Measurements from ENCODE around the gene CH25H. TPM values are rescaled to one million over a fixed set of nuclear protein-coding genes. Genes with fewer than 3 reads are reported as not detected.

CH25H gene
- polyA plus RNA-seq, 1 experiment, result 0.71 TPM

DNA sequence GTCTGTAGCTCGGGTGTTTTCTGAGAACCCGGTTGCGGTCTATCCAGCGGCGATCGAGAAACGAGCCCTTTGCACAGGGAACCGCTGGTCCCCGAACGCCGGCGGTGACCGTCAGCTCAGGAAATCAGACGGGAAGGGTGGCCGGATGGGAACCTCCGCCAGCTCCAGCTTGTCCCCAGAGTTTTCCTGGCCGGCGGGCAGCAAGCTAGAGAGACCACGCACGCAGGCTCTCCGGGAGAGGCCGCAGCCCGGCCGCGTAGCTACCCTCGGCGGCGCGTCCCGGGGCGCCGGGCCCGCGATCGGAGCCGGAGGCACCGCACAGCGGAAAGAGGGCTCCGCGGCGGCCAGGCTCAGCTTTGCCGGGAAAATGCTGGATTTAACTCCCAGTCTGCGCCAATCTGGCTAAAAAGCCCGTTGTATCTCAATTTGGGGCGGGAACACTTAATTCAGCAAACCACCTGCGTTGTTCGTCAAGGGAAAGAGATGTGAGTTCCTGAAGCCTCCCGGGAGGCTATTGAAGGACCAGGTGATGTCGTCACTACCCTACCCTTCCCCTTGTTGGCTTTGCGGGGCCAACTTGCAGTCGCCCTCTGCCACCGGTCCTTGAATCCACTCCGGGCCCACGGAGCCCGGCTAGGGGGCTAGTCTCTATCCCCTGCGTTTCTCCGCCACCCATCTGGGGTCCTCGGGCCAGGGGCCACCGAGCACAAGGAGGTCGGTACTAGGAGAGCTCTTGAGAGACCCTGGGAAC, 859 bp upstream of the CH25H start:
- no peak for DNase-seq (ENCODE audit: low read depth, low spot score)
- ChIA-PET CTCF (interaction anchor here (1.1 to 9.2 kb wide), 7 partner anchors 8 to 275 kb away, joined by 3 to 109 read pairs (median 6); no protein-coding TSS in a partner anchor), POLR2A (interaction anchor here (1.4 to 1.8 kb wide), 3 partner anchors 175 to 255 kb away, joined by 3 to 4 read pairs (median 4); no protein-coding TSS in a partner anchor)

DNA sequence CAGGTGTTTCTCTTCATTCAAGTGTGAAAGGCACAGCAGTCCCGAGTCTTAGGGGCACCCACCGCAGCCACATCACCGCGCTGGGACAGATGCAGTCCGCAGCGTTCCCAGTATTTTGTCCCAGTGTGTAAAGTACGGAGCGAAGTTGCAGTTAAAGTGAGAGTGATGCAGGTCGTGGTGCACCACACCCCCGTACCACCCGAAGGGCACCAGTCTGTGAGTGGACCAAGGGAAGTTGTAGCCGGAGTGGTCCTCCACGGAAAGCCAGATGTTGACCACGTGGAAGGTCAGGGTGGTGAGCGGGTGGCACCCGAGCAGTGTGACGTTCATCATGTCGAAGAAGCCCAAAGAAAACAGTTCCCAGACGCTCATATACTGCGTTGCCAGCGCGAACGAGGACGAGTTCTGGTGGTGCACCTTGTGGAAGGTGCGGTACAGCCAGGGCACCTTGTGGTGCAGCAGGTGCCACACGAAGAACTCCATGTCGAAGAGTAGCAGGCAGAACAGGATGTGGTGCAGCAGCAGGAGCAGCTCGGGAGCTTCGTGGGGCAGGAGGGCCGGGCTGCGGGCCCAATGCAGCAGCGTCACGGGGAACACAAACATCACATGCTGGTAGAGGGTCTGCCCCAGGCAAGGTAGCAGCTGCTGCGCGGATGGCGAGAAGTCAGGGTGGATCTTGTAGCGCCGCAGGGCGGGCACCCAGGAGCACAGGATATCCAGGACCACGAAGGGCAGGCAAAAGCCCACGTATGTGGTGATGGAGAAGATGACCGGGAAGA, 526 bp downstream of the CH25H start:
- ChIA-PET CTCF (interaction anchor here (1.4 to 9.2 kb wide), 4 partner anchors 11 to 219 kb away, joined by 3 to 109 read pairs (median 15); no protein-coding TSS in a partner anchor), POLR2A (interaction anchor here (0.6 to 1.8 kb wide), 3 partner anchors 120 to 254 kb away, joined by 3 to 4 read pairs (median 3); no protein-coding TSS in a partner anchor)

More for the DNA sequence above, 859 bp upstream of the CH25H start:
- TF ChIP-seq, protein P1, sequence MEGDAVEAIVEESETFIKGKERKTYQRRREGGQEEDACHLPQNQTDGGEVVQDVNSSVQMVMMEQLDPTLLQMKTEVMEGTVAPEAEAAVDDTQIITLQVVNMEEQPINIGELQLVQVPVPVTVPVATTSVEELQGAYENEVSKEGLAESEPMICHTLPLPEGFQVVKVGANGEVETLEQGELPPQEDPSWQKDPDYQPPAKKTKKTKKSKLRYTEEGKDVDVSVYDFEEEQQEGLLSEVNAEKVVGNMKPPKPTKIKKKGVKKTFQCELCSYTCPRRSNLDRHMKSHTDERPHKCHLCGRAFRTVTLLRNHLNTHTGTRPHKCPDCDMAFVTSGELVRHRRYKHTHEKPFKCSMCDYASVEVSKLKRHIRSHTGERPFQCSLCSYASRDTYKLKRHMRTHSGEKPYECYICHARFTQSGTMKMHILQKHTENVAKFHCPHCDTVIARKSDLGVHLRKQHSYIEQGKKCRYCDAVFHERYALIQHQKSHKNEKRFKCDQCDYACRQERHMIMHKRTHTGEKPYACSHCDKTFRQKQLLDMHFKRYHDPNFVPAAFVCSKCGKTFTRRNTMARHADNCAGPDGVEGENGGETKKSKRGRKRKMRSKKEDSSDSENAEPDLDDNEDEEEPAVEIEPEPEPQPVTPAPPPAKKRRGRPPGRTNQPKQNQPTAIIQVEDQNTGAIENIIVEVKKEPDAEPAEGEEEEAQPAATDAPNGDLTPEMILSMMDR (IDR thresholded peaks at IDR 0.05; ENCODE audit: low read depth, low read length), result no peak
- H3K4me3 ChIP-seq (ENCODE audit: low read depth, low read length), result peak overlapping the region; percentile 61
- no peaks in the 10 kb centered on the region for H3K27me3 ChIP-seq (ENCODE audit: control insufficient read depth, insufficient read depth, low read length)
- peak overlapping the region; percentile 34 for H3K27ac ChIP-seq (ENCODE audit: low read depth, low read length)
- no peaks in the 10 kb centered on the region for H3K9me3 ChIP-seq (ENCODE audit: control insufficient read depth, insufficient read depth, low read length)

DNA sequence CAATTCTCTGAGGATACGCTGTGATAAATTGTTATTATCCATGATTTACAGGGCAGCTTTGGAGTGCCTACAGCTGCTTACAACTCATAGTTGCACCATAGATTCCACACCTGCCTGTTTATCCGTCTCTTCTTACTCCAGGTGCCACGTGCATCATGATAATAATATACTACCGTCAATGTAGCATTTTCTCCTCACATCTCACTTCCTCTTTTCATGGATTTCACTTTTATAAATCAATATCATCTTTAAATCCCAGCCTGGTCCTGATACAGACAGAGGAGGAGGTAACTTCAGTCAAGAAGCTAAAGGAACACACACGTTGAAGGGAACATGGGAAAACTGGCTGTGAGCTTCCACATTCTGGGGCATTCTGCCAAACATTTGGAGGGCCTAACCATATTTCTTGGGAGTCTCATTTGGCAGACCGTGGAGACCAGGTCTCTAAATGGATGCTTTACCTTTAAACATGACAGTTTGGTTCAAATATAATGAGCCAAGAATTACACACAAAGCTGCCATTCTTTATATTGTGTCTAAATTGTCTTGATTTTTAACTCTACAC, 2.4 kb downstream of the CH25H start:
- Histone ChIP-seq H3K9me3 (ENCODE audit: control insufficient read depth, insufficient read depth, low read length) (no peaks in the 10 kb centered on the region), H3K27me3 (ENCODE audit: control insufficient read depth, insufficient read depth, low read length) (no peaks in the 10 kb centered on the region), H3K4me3 (ENCODE audit: low read depth, low read length) (no peak overlapping the region), H3K27ac (ENCODE audit: low read depth, low read length) (no peak overlapping the region)
- TF ChIP-seq, protein P1 (IDR thresholded peaks at IDR 0.05; ENCODE audit: low read depth, low read length), result no peak
- CTCF ChIA-PET, result interaction anchor here (1.4 to 9.2 kb wide), 4 partner anchors 9 to 270 kb away, joined by 3 to 109 read pairs (median 5); no protein-coding TSS in a partner anchor
- DNase-seq (ENCODE audit: low read depth, low spot score), result no peak
- POLR2A ChIA-PET, result no interaction called here

More for the DNA sequence above, 526 bp downstream of the CH25H start:
- H3K4me3 ChIP-seq (ENCODE audit: low read depth, low read length), result peak overlapping the region; percentile 61
- no peaks in the 10 kb centered on the region for H3K9me3 ChIP-seq (ENCODE audit: control insufficient read depth, insufficient read depth, low read length)
- no peaks in the 10 kb centered on the region for H3K27me3 ChIP-seq (ENCODE audit: control insufficient read depth, insufficient read depth, low read length)
- no peak for DNase-seq (ENCODE audit: low read depth, low spot score)
- H3K27ac ChIP-seq (ENCODE audit: low read depth, low read length), result no peak overlapping the region
- TF ChIP-seq, protein P1 (IDR thresholded peaks at IDR 0.05; ENCODE audit: low read depth, low read length), result no peak

DNA sequence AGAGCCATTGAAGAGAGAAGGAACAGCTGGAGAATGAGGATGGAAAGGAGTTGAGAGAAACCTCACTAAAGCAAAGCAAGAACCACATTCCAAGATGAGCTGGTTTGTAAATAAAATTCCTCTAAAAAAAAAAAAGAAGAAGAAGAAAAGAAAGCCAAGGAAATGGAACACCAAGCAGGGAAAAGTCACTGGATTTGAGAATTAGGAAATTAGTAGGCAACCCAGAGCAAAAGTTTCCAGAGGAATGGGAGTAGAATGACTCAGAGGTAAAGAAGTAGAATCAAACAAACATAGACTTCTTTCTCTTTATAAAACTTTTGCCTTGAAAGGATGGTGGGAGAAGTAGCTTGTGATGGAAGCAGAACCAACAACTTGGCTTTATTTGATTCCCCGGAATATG, 3.9 kb downstream of the CH25H start:
- no peak for DNase-seq (ENCODE audit: low read depth, low spot score)
- Histone ChIP-seq H3K4me3 (ENCODE audit: low read depth, low read length) (no peak overlapping the region), H3K9me3 (ENCODE audit: control insufficient read depth, insufficient read depth, low read length) (no peaks in the 10 kb centered on the region), H3K27me3 (ENCODE audit: control insufficient read depth, insufficient read depth, low read length) (no peaks in the 10 kb centered on the region), H3K27ac (ENCODE audit: low read depth, low read length) (peak overlapping the region; percentile 63)
- ChIA-PET CTCF (interaction anchor here (0.9 to 9.2 kb wide), 4 partner anchors 10 to 268 kb away, joined by 3 to 109 read pairs (median 4); no protein-coding TSS in a partner anchor), POLR2A (interaction anchor here (0.6 kb wide), 1 partner anchor 36 kb away, joined by 3 read pairs; no protein-coding TSS in a partner anchor)
- TF ChIP-seq, protein P1 (IDR thresholded peaks at IDR 0.05; ENCODE audit: low read depth, low read length), result no peak
